HG03066 (cell line): ENCODE results near the gene PHLDA2.
A peak's percentile ranks its signal among the peaks of the same experiment; 100 is the strongest.
"Not testable (repeated sequence)": the region's sequence is repeated elsewhere in the genome, so short reads cannot be mapped to it uniquely, and the experiment has no call there.

ENCODE experiments used
- ATAC-seq: cut with Tn5 transposase; IDR thresholded peaks from one replicate; pipeline ENCODE4 v1.9.1; 2021; ENCODE audit warnings: low read depth; ENCODE audit not compliant: unreplicated experiment

PHLDA2 gene

GRCh38 chr11:2916114-2916891, 12.9 kb downstream of the PHLDA2 start:
- ATAC-seq: no peak

GRCh38 chr11:2915473-2915872, 13.7 kb downstream of the PHLDA2 start:
- no peak for ATAC-seq

- no peak for ATAC-seq
Observed at GRCh38 chr11:2914455-2915195, 14.6 kb downstream of the PHLDA2 start.

- ATAC-seq: no peak
Observed at GRCh38 chr11:2913776-2914175, 15.4 kb downstream of the PHLDA2 start.

- ATAC-seq: no peak
Observed at GRCh38 chr11:2913019-2913431, 16.2 kb downstream of the PHLDA2 start.

- ATAC-seq: no peak
Observed at GRCh38 chr11:2912498-2912897, 16.7 kb downstream of the PHLDA2 start.

- no peak for ATAC-seq
Observed at GRCh38 chr11:2911785-2912391, 17.3 kb downstream of the PHLDA2 start.

GRCh38 chr11:2911088-2911784, 18.0 kb downstream of the PHLDA2 start:
- no peak for ATAC-seq

- ATAC-seq: no peak
Observed at GRCh38 chr11:2910401-2910955, 18.7 kb downstream of the PHLDA2 start.

- ATAC-seq: no peak
Observed at GRCh38 chr11:2909133-2909902, 19.9 kb downstream of the PHLDA2 start.

- no peak for ATAC-seq
Observed at GRCh38 chr11:2908130-2908529, 21.1 kb downstream of the PHLDA2 start.

GRCh38 chr11:2905299-2905698, 23.9 kb downstream of the PHLDA2 start:
- ATAC-seq: not testable (repeated sequence)

GRCh38 chr11:2904153-2905052, 24.8 kb downstream of the PHLDA2 start:
- no peak for ATAC-seq

GRCh38 chr11:2903672-2904011, 25.6 kb downstream of the PHLDA2 start:
- no peak for ATAC-seq

GRCh38 chr11:2902784-2903671, 26.2 kb downstream of the PHLDA2 start:
- no peak for ATAC-seq

- peak; percentile 98 for ATAC-seq
Observed at GRCh38 chr11:2901854-2902783, 27.1 kb downstream of the PHLDA2 start.

GRCh38 chr11:2901196-2901796, 27.9 kb downstream of the PHLDA2 start:
- ATAC-seq: no peak
